ENCODE measurements around the gene DCAF4.
"Not testable (repeated sequence)": the region's sequence is repeated elsewhere in the genome, so short reads cannot be mapped to it uniquely, and the experiment has no call there.

Gene DCAF4

GRCh38 chr14:72939630-72940029, 13.4 kb downstream of the DCAF4 start:
- no peak for DNase-seq

- no peak for DNase-seq
Measured at GRCh38 chr14:72941286-72941985, 15.2 kb downstream of the DCAF4 start.

GRCh38 chr14:72942934-72943333, 16.7 kb downstream of the DCAF4 start:
- no peak for DNase-seq

GRCh38 chr14:72943876-72944430, 17.7 kb downstream of the DCAF4 start:
- DNase-seq: no peak

- no peak for DNase-seq
Measured at GRCh38 chr14:72945356-72946027, 19.2 kb downstream of the DCAF4 start.

GRCh38 chr14:72946491-72946890, 20.2 kb downstream of the DCAF4 start:
- no peak for DNase-seq

- DNase-seq: no peak
Measured at GRCh38 chr14:72947366-72948160, 21.3 kb downstream of the DCAF4 start.

- DNase-seq: peak; percentile 56 to 65
Measured at GRCh38 chr14:72948481-72949138, 22.3 kb downstream of the DCAF4 start.

GRCh38 chr14:72952171-72952570, 25.9 kb downstream of the DCAF4 start:
- DNase-seq: no peak

- DNase-seq: not testable (repeated sequence)
Measured at GRCh38 chr14:72956741-72957140, 30.5 kb downstream of the DCAF4 start.

GRCh38 chr14:72957213-72957612, 30.9 kb downstream of the DCAF4 start:
- DNase-seq: no peak

- DNase-seq: no peak
Measured at GRCh38 chr14:72958548-72958947, 32.3 kb downstream of the DCAF4 start.

GRCh38 chr14:72961016-72961415, 34.8 kb downstream of the DCAF4 start:
- not testable (repeated sequence) for DNase-seq

GRCh38 chr14:72961579-72962335, 35.5 kb downstream of the DCAF4 start:
- DNase-seq: no peak

GRCh38 chr14:72962336-72962754, 36.1 kb downstream of the DCAF4 start:
- DNase-seq: not testable (repeated sequence)

- no peak for DNase-seq
Measured at GRCh38 chr14:72962829-72963312, 36.6 kb downstream of the DCAF4 start.

GRCh38 chr14:72965249-72965648, 39.0 kb downstream of the DCAF4 start:
- DNase-seq: no peak

- DNase-seq: no peak
Measured at GRCh38 chr14:72966038-72966437, 39.8 kb downstream of the DCAF4 start.

- DNase-seq: no peak
Measured at GRCh38 chr14:72968316-72968715, 42.1 kb downstream of the DCAF4 start.

- DNase-seq: no peak
Measured at GRCh38 chr14:72970058-72970630, 43.9 kb downstream of the DCAF4 start.

- DNase-seq: no peak
Measured at GRCh38 chr14:72970824-72971434, 44.7 kb downstream of the DCAF4 start.

All from activated CD4-positive, alpha-beta T cell treated with anti-CD3 and anti-CD28 coated beads, Interleukin-2, amount 50 U/mL, for 4 hours (primary cell).